NCI-H524 treated with DMSO at 0.1 percent for 48 hours (cell line): Measurements from ENCODE around the gene SLC7A8.

ENCODE experiments used
- DNase-seq: peaks from one replicate; lab custom pipeline; 2025; lab: John Stamatoyannopoulos, UW

SLC7A8 gene

DNA sequence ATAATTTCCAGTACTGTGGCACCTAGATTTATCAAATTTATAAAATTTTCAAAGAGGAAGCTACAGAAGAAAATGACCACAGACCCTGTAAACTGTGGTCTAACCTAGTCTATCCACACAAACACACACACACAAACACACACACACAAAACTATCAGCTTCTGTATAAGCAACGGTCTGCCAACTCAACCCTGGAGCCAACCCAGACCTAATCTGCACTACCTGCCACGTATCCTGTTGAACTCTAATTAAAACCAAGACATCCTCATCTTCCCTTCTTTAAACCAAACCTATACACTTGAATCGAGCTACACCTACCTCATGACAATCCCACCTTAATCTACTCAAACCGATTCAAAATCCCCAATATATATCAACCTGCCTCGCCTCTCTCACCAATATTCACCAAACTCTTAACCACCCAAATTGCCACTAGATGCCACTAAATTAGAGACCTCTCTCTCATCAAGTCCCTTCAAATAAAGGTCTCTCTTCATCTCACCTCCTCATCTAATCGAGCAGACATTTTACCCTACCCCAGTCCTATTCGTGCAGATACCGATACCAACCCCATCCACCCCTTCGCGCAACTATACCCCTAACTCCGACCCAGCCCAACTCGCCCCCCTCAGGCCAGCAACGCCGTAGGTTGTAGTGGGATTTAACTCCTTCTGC lies 89.3 kb downstream of the SLC7A8 start:
- DNase-seq = no peak

DNA sequence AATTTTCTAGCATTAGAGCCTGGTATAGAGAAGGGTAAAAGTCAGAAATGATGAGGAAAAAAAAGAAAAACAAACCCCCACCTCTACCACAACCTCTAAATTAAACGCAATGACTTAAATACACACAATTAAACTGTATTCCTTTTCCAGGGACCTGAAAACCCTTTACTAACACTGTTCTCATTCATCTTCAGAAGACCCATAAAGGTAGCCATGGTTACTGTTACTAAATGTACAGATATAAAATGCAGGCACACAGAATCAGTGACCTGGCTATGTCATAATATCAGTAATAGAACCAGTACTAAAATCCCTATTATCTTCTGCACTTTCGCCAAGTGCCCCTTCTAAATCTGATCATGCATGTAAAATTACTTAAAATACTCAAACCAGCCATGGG lies 89.9 kb downstream of the SLC7A8 start:
- no peak for DNase-seq

DNA sequence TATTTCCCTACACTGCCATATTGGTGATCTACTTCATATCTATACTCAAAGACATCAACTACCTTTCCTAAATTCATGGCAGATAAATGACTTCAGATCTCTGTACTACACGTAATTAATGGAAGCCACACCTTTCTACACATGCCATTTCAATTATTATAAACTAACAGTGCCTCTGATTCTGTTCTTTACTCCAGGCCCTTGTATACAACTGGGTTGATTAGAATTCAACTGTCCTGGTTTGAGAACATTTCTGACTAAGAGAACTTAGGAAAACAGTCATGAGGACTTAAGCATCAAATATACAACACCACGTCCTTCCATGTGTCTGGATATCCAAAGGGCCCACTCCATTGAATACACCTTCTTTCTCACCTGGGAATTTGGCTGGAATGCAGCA lies 90.4 kb downstream of the SLC7A8 start:
- DNase-seq = no peak

DNA sequence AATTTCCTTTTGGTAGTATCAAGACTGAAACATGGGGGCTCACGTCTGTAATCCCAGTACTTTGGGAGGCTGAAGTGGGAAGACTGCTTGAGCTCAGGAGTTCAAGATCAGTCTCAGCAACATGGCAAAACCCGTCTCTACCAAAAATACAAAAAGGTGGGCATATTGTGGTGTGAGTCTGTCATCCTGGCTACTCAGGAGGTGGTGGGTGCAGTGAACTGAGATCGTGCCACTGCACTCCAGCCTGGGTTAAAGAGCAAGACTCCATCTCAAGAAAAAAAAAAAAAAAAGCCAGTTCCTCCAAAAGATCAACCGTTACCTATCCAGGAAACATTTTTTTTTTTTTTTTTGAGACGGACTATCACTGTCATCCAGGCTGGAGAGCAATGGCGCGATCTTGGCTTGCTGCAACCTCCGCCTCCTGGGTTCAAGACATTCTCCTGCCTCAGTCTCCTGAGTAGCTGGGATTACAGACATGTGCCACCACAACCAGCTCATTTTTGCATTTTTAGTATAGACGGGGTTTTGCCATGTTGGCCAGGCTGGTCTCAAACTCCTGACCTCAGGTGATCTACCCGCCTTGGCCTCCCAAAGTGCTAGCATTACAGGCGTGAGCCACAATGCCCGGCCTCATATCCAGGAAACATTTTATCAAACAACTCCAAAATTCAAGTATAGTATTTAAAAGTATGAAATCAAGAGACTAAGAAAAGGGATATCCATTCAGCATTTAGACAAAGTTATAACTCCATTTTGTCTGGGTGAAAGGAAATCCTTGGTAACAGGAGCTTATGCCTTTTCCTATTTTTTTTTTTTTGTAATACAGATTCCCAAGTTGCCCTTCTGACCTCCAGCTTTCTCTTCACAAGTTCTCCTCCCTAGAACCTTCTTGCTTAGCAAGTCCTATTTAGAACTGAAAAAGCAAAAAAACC lies 91.9 kb downstream of the SLC7A8 start:
- DNase-seq = no peak

DNA sequence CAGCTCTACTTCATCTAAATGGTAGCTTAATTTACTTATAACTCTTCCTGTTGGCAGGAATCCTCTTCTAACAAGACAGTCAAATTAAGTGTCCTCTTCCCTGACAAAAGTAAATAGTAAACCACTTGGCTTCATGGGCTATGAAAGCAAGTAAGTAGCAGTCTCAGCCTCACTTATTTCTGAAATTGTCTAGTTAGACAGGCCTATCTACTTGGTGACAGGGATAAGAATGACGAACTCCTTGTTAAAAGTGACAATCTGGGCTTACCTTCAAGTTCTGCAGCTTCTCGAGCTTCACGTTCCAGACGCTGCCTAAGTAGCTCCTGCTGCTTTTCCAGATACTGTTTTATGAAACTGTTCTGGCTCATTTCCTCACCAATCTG lies 93.2 kb downstream of the SLC7A8 start:
- no peak for DNase-seq

DNA sequence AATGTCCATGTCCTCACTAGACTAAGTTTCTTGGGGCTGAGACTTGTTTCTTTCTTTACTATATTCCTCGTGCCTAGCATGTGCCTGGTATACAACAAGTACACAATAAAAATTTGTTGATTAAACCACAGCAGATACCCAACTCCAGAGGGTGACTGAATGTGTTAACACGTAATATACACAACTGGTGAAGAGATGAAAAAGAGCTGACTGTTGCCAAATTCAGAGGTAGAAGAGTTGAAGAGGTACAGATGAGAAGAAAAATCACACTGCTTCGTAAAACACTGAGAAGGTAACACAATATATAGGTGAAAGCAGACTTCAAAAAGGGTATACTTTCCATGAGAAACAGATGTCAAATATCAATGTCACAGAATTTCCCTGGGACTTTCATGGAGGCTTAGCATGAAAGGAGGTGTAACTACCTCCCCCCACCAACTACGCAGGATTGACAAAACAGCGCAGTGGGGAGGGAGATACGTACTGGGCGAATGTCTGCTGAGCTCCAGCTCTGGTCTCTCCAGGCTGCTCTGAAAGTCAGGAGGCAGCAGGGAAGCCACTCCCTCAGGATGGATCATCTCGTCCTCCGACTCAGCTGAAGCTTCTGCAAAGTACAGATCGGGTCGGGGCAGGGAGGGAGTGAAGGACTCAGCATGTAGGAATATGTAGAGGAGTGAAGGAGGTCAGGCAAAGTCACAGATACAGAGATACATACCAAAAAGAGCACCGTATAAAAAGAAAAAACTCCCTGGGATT lies 93.8 kb downstream of the SLC7A8 start:
- DNase-seq = no peak

DNA sequence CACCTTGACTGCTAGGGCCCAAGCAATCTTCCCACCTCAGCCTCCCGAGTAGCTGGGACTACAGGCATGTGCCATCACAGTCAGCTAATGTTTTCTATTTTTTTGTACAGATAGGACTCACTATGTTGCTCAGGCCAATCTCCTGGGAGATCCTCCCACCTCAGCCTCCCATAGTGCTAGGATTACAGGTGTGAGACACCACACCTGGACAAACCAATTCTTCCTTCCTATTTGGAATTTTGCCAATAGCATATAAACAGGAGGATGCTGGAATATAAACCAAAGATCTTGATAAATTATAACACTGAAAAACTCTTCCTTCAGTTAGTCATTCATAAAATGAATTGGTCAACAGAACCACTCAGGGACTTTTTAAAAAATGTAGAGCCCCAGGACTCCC lies 96.9 kb downstream of the SLC7A8 start:
- DNase-seq = no peak

DNA sequence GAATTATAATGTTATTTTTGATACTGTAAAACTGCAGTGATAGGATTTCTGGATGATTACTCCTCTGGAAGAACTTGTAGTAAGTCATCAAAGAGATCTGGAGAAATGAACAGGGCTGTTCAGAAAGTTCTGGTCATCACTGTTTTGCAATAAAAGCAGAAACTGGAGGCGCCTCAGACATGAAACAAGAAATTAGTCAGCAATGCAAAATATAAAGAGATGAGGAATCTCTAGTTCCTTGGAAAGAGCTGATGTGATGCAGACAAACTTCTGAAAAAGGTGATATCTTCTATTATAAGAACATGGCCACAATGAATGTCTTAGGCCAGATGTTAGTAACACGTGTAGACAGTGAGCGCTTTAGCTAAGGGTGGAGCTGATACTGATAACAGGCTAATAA lies 98.0 kb downstream of the SLC7A8 start:
- DNase-seq = no peak

DNA sequence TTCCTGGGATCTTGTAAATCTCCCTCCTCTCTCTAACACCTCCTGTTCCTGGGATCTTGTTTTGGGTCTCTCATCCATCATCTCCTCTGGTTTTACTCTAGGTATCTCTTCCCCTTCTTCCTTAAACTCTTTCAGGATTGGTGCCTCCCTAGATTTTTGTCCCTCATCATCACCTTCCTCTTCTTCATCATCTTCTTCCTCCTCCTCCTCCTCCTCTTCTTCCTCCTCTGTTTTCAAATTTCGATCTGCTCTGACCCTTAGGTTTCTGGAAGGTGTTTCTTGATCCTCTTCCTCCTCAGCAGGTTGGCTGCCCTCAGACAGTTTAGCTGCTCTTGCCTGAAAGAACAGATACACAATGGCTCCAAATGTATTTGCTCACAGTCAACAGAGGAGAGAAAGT lies 103.0 kb downstream of the SLC7A8 start:
- DNase-seq = no peak

DNA sequence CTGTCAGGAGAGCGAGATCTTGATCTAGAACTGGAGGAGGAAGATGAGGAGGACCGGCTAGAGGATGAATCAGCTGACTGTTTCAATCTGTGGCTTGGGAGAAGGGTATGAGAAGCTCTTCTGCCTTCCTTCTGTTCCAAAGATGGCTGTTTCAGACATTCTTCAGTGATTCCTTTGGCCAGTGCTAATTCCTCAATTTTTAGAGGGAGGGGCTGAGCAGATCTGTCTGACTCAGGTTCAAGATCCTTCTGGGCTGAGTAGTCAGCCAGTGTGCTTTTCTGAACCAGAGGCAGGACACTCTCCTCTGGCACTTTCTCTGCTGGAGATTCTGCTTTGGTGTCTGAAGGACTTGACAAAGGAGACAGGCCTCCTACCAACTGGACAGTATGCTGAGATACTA lies 103.7 kb downstream of the SLC7A8 start:
- no peak for DNase-seq

DNA sequence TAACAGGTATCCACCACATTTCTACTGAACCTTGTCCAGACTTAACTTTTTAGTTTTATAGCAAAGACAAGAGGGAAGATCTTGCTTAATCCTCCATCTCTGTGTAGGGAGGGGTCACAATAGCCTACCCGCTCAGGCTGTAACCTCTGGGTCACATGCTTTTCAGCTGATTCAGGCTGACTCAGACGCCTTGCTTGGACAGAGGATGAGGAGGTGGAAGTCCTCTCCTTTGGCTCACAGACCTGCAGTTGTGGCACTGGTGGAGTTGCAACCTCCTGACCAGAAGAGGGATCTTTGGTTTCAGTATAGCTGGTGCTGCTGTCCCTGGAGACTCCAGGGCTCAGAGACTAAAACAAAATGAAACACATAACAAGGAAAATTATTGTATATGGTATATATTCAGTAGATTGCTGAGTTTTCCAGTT lies 104.8 kb downstream of the SLC7A8 start:
- DNase-seq = no peak

DNA sequence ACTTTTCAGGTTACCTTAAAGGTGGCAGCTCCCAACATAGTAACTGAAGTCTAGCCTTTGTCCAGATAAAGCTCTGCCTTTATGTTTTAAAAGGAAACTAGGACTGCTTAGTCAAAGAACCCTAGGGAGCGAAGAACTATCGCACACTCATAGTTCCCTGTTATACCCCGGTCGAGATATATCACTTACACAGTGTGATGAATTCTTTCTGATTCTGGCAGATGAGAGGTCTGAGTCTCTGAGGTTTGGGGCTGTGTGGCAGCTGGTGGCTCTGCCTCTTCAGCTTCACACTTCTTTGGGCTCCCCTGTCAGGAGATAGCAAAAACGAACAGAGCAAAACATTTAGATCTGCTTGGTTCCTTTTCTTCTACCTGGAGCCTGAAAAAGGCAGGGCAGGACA lies 105.5 kb downstream of the SLC7A8 start:
- DNase-seq = no peak

DNA sequence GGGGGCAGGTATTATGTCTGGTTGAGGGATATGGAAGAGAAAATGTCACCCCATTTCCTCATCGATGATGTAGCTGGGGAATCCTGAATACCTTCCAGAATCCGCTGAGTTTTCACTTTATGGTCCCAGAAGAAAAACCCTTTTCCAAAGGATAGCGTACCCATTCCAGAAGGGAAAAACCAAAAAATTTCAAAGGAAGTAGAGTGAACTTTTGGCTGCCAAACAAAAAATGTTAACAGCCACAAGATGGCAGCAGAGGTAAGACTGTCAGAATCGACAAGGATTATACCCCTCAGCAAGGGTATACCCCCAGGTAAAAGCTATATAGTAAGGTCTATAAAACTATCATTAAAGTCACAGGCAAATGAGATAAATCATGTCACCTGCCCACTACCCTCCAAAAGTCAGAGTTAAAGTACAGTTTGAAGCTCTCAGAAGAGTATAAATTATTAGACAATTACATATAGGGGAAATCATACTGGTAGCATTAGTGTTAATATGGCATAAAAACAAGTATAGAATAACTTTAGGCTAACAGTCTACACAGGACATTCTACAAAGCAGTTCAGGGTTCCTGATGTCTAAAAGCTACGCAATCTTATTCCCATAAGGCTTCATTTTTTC lies 106.6 kb downstream of the SLC7A8 start:
- no peak for DNase-seq
